ENCODE results near the gene KRT6C. TPM values are rescaled to one million over a fixed set of nuclear protein-coding genes. Genes with fewer than 3 reads are reported as not detected.
"Not testable (repeated sequence)": the region's sequence is repeated elsewhere in the genome, so short reads cannot be mapped to it uniquely, and the experiment has no call there.

Gene KRT6C
- total RNA-seq, 1 experiment from 2014 or later = not detected

DNA sequence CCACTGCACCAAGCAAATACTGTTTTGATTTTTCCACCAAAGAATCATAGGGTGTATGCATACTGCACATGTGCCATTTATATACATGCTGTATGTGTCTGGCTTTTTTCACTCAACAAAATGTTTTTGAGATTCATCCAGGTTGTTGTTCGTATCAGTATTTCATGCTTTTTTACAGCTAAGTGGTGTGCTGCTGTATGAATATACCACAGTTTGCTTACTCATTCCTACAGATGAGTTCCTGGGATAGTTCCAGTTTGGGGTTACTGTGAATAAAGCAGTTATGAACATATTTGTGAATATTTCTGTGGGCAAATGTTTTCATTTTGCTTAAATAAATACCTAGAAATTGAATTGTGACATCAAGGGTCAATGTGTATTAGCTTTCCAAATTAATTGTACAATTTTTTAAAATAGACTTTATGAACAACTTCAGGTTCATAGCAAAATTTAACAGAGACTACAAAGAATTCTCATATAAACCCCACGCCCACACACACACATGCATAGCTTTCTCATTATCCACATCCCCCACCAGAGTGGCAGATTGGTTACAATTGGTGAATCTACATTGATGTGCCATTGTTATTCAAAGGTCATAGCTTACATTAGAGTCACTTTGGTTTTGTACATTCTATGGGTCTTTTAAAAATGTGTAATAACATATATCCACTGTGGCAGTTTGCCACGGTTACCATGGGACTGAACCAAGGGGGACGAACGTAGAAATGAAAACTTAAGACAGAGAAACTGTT lies 26.4 kb upstream of the KRT6C start:
- DNase-seq (ENCODE audit: low spot score) = no peak

DNA sequence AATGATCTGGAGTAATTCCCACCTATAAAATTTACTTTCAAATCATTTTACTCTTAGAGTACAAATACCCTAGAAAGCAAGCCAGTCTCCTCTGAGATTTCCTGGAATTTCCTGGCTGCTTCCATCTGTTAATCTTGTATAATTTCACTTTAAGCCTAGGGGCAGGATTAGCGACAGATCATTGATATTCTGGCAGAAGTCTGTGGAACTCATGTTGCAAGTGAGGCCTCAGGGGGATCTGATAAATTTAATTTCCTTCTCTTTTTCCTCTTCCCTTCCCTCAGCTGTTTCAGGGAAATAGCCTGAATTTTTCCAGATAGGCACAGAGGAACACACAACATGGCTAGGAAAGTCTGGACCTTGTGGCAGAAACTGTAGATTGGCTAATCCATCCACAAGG lies 25.3 kb upstream of the KRT6C start:
- DNase-seq (ENCODE audit: low spot score) = no peak

DNA sequence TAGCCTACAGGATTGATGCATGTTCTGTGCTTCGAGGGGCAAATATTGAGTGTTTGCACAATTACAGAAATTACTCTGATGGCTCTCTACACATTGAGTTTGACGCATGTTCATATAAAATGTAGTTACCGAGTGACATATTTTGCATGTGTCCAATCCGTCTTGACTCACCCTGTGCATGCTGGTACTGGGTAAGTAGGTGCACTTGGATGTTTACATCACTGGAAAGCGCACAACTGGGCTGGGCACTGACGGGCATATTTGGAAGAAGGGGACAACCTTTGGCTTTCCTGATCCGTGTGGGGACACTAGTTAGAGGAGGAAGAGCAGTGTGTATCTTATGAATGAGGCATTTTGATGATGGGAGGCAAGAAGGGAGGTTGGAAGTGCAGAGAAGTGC lies 24.4 kb upstream of the KRT6C start:
- DNase-seq (ENCODE audit: low spot score) = no peak

DNA sequence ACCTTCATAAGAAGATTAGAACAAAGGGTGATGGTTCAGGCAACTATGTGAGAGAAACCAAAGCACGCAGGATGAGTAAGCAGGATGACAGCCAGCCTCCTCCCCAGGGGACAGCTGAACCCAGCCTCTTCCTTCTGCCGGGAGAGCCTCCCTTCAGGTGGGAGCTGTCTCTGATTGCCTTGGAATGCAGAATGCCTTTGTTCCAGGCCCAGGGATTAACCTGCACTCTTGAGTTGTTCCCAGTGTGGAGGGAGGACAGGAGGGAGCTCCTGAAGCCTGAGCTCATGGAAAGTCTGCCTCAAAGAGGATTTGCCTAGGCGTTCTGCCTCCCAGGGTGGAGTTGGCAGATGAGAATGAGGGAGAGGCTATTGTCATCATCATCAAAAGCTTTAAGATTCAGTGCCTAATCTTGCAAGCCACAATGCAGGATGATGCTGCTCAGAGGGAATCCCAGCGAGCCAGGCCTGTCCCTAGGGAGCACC lies 23.0 kb upstream of the KRT6C start:
- DNase-seq (ENCODE audit: low spot score) = peak; percentile 80

DNA sequence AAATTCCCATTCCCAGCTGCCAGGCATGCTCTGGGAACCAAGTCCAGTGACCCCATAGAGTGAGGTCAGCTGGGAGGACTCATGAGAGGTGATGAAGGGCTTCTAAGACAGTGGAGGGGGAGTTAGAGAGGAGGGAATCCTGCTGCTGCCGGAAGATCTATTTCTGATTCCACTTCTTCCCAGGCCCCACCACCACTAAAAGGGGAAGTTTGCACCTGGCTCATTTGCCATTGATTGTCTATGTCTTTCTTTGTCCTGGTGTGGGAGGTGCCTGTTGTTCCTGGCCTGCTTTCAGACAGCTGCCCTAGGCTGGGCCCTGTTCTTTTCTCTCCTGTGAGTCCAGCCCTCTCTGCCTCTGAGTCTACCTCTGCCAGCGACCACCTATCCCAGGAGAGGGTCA lies 22.4 kb upstream of the KRT6C start:
- DNase-seq (ENCODE audit: low spot score) = peak; percentile 9

DNA sequence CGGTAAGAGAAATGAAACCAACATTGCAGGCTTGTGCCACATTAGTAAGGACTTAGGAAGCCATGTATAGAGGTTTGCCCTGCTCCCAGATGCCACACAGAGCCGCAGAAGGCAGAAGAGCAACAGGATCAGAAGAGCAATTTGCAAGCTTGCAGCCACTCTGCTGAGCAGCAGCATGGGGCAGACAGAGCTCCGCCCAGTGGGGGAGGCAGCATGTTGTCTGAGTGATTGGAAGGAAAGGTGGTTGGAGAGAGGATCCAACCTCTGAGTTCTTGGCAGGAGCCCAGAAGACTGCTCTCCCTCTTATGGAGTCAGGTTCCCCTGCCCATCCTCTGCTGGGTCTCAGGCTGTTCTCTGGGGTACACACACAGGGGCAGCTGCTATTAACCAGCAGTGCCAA lies 21.8 kb upstream of the KRT6C start:
- DNase-seq (ENCODE audit: low spot score) = peak; percentile 34

DNA sequence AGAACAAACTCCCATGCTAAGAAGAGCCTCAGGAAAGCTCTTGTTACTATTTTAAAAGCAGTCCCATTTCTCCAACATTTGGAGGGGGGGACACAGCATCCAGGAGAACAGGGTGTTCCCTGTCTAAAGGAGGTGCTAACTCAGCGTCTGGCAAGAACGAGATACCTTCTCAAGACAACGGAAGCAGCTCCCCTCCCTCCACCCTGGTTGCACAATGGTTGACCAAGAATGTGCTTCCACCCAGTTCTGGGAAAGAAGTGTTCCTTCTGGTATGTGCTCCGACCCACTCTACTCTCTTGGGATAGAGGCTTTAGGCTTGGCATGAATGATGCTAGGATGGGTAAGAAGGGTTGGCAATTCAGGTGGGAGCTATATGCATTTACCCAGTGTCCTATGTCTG lies 20.9 kb upstream of the KRT6C start:
- DNase-seq (ENCODE audit: low spot score) = no peak

DNA sequence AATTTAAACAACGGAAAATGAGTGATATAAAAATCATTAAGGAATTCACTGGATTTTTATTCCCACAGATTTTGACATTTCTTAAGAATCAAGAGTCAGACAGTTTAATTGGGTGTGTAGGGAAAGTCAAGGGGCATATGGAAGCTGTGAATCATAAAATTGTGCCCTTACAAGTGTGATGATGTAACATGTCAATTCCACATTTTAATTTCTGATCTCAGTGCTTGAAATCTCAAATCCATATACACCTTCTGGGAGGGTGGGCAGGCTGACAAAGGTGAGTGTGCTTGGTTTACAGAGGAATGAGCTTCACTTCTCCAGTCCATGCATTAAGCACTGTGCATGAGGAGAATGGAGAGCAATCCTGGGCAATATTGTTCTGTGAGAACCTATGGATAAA lies 20.5 kb upstream of the KRT6C start:
- DNase-seq (ENCODE audit: low spot score) = no peak

DNA sequence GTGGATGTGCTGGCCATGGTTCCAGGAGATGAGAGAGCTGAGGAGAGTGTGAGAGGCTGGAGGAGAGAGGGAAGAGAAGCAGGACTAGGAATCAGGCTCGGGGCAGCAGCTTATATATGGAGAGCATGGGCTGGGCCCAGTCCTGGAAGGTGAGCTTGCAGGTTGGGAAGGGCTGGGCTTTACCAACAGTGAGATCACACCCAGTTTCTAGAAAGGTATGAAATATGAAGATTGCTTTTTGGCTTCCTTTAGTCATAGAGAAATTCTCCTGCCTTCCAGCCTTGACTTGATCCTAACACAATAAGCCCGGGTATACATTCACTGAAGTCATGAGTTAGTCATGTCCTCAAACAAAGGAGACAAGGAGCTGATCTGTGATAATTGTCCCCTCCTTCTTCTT lies 19.6 kb upstream of the KRT6C start, which contains the start of gene KRT6A:
Gene KRT6A, minus strand, starts transcription at position 86 of the 400 bp plus-strand sequence. Its CDS starts 69 bp downstream, at position 17.
- DNase-seq (ENCODE audit: low spot score) = no peak

DNA sequence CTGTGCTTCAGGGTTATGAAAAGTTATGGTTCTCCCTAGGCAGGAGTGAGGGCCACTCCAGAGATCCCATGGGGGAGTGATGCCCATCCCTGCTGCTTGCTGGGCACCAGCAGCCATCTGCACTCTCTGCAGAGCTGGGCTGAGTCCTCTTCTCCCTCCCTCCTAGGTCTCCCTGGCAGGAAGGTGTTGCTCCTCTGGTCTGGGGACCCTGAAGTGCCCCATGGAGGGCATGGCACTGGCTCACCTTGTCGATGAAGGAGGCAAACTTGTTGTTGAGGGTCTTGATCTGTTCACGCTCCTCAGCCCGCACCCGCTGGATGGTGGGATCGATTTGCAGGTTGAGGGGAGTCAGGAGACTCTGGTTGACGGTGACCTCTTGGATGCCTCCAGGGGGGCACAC lies 18.8 kb upstream of the KRT6C start:
- not testable (repeated sequence) for DNase-seq (ENCODE audit: low spot score)

DNA sequence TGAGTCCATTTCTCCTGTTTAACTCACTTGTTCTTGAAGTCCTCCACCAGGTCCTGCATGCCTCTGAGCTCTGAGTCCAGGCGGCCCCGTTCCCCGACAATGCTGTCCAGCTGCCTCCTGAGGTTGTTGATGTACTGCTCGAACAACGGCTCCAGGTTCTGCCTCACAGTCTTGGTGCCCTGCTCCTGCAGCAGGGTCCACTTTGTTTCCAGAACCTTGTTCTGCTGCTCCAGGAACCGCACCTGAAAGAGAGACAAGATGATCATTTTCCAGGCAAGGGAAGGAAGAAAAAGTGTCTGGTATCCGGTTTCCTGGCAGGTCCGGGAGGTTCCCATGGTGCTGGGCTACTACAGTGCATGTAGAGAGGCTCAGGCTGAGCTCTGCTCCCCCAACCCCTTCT lies 17.9 kb upstream of the KRT6C start:
- DNase-seq (ENCODE audit: low spot score) = not testable (repeated sequence)

DNA sequence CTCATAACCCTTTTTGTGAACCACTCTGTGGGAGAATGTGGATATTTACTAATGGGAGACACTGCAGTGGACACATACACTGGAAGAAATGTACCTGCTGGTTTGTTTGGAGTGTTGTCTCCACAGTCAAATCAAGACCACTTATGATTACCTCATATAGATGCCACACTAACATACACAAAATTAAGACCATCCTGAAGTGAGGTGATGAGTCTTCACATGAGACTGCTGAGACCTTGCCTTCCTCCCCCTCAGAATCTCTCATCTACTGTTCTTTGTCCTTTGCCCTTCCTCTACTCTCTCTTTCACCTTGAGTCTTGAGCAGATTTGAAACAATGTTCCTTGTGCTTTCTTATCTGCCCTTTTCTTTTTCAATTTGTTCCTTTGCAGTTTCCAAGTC lies 15.1 kb upstream of the KRT6C start:
- no peak for DNase-seq (ENCODE audit: low spot score)

DNA sequence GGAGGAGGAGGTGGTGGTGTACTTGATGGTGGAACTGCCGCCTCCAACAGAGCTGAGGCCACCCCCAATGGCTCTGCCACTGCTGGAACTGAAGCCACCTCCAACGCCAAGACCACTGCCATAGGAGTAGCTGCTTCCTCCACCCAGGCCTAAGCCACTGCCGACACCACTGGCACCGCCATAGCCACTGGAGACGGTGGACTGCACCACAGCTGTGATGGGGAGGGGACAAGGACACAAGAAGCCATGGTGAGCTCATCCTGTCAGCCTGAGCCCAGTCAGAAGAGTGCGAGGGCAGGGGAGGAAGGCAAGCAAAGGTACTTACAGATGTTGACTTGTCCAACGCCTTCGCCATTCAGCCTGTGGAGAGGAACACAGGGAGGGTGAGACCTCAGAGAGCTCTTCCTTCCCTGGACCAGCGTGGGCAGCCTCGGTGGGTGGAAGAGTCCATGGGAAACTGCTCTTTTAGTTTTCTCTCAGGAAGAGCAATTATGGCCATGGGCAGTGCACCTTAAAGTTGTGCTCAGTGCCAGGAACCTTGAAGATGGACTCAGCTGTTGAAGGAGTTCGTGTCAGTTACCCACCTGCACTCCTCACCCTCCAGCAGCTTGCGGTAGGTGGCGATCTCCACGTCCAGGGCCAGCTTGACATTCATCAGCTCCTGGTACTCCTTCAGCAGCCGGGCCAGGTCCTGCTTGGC lies 14.3 kb upstream of the KRT6C start:
- not testable (repeated sequence) for DNase-seq (ENCODE audit: low spot score)

DNA sequence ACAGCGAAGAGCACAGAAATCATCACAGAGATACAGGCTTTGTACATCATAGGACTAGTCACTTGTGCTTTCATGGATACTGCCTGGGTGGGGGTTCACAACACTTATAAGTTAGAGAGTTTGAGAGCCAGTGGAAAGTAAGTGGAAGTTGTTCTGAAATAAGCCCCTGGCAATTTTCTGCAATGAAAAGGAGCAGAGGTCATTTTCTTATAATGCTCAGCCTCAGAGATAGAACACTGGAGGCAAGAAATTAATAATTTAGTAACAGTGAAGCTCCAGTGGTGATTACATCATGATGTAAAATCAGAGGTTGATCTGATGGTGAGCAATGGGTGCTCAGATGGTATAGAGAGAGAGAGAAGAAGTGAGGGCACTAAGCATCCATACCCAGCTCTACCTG lies 13.6 kb upstream of the KRT6C start:
- no peak for DNase-seq (ENCODE audit: low spot score)

DNA sequence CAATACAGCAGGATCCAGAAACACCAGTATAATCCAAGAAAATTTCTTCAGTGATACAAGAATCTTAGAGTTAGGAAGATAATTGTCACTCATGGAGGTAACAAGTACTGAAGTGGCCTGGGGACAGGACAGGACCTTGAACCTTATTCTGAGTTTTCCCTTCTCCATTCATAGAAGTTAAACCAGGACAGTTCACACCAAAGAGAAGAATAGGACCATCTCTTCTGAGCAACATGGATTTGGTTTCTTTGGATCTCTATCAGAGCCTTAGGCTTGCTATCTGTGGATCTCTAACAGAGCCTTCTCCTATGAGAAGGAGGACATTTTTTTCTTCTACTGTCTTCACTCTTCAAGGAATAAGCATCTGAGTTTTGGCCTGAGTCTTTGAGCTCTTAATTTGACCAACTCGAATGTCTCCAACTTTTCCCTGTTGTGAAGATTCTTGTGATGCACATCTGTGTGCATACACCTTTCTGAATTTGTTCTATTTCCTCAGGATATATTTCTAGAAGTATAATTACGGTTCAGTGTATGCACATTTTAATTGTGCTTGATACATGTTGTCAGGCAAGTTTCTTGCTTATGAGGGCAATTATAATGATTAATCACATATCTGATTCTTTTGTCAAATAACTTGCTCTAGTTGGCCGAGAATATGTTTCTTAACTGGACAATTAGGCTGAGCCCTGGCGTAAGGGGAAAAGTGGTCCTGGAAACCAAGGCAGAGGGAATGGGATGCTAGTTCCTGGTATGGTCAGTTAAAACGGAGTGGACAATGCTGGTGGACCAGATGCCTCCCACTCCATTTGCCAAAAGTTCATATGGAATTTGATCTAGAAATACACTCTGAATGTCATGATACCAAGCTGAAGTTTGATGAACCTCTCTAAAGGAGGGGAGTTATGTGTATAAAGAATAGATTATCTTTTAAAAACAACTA lies 12.8 kb upstream of the KRT6C start:
- DNase-seq (ENCODE audit: low spot score) = no peak

DNA sequence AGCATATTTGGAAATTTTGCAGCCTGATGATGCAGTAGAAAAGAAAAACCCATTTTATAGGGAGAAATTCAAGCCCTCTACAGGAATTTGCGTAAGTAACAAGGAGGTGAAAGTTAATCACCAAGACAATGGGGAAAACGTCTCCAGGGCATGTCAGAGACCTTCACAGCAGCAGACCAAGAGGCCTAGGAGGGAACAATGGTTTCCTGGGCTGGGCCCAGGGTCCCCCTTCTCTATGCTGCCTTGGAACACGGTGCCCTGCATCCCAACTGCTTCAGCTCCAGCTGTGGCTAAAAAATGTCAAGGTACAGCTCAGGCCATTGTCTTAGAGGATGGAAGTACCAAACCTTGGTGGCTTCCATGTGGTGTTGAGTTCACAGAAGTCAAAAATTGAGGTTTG lies 6.5 kb upstream of the KRT6C start:
- no peak for DNase-seq (ENCODE audit: low spot score)

DNA sequence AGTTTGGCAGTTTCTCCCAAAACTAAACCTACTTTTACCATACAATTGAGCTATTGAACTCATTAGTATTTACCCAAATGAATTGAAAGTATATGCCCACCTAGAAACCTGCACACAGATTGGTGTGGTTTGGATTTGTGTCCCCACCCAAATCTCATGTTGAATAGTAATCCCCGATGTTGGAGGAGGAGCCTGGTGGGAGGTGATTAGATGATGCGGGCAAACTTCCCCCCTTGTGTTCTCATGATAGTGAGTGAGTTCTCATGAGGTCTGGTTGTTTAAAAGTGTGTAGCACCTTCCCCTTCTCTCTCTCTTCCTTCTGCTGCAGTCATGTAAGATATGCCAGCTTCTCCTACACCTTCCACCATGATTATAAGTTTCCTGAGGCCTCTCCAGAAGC lies 4.0 kb upstream of the KRT6C start:
- no peak for DNase-seq (ENCODE audit: low spot score)

DNA sequence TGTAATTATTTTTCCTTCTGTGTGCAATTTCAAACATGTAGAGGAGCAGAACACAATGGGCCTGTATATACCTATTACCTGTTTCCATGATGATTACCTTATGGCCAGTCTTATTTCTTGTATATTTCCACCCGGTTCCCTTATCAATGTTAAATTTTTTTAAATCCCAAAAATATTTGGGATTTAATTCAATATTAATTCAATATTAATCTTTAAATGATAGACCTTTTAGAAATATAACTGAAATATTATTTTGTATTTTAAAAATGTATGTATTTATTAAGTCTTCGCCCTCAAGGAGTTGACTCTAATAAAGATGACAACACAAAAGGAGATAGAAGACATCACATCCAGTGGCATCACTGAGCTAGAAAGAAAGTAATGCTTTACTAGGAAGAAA lies 607 bp upstream of the KRT6C start:
- no peak for DNase-seq (ENCODE audit: low spot score)

DNA sequence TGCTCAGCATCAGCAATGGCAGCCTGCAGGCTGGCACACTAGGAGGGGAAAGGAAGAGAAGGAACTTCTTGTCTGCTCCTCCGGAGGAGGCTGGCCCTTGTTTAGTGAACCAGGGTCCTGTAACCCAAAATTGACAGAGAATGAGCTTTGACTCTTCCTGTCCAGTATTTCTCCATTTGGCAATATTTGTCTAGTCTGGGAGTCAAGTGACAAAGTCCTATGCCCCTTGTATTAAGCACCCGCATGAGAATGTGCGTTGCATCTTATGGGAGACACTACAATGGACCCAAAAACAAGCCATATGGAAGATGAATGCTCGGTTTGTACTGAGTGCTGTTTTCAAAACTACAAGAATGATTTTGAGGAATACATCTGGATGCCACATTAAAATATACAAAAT lies 3.8 kb downstream of the KRT6C start:
- no peak for DNase-seq (ENCODE audit: low spot score)

DNA sequence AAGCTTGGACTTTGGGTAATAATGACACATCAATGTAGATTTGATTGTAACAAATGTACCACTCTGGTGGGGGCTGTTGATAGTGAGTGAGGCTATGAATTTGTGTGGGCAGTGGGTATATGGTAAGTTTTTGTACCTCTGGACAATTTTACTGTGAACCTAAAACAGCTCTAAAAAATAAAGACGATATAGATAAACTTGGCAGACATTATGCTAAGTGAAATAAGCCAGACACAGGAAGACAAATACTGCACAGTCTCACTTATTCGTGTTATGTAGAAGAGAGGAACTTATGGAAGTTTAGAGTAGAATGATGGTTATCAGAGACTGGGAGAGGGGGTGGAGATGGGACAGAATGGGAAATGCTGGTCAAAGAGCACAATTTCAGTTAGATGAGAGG lies 8.7 kb downstream of the KRT6C start:
- DNase-seq (ENCODE audit: low spot score) = no peak

DNA sequence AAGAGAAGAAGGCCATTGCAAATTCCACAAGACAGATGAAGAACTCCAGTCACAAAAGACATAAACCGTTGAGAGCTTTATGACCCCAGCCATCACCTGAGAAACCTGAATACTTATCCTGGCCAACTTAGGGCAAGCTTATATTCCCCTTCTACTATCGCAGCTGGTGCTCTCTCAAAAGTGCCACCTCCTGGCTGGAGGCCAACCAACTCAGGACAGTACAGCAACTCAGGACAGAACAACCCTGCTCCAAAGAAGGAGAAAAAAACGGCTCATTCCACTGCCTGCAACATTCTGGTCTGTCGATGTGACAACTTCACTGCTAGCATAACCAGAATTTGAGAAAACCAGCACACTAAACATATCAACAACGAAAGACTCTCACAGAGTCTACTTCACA lies 11.9 kb downstream of the KRT6C start:
- no peak for DNase-seq (ENCODE audit: low spot score)

DNA sequence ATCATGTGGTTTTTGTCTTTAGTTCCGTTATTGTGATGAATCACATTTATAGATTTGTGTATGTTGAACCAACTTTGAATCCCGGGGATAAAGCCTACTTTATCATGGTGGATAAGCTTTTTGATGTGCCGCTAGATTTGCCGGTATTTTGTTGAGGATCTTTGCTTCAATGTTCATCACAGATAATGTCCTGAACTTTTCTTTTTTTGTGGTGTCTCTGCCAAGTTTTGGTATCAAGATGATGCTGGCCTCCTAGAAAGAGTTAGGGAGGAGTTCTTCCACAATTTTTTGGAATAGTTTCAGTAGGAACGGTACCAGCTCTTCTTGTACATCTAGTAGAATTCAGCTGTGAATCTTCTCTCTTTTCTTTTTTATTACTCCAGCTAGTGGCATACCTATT lies 14.7 kb downstream of the KRT6C start:
- DNase-seq (ENCODE audit: low spot score) = no peak

Data from A172 (cell line).